ENCODE results near the gene DNAJB1.
"Not testable (repeated sequence)": the region's sequence is repeated elsewhere in the genome, so short reads cannot be mapped to it uniquely, and the experiment has no call there.

Gene DNAJB1

DNA sequence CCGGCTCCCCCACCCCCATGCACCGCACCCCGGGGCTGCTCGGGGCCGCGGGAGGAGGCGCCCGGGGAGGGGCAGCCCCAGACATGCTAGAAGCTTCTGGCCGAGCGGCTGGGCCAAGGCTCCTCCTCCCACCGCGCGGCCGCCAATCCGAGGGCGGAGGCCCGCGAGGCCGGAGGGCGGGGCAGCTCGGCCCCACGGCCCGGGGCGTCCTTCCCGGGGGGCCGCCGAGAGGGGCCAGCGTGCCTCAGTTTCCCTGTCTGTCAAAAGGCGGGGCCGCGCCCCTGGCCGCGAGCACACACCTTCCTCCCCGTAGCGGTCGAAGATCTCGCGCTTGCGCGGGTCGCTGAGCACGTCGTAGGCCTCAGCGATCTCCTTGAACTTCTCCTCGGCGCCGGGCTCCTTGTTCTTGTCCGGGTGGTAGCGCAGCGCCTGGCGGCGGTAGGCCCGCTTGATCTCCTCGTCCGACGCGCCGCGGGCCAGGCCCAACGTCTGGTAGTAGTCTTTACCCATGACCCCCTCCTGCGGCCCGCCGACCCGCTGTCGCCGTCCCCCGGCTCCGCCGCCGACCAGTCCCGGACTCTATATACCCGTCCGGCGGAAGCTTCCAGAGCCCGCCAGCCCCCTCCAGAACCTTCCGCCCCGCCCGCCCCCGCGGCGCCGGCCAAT is at the start of gene DNAJB1:
DNAJB1 (minus strand) TSS at position 558 of the 666 bp plus-strand sequence; CDS start at position 510, 48 bp downstream.
- no peak for FAIRE-seq

DNA sequence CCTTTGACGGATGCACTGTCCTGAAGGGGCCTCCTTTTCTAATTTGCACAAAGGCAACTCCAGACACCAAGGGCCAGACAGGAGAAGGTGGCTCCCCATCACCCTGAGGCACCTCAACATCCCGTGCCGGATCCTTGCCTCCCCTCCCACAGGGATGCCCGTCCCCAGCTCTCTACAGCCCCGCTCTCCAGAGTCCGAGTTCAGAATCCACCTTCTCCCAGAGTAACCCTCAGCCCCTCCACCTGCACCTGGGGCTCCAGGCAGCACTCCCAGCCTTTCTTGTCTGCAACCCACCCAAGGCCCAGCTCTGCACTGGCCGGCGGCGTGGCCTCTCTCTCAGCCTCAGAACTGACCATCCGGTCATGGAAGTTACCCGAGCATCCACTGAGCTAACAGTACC is 48.9 kb upstream of the DNAJB1 start:
- no peak for FAIRE-seq

DNA sequence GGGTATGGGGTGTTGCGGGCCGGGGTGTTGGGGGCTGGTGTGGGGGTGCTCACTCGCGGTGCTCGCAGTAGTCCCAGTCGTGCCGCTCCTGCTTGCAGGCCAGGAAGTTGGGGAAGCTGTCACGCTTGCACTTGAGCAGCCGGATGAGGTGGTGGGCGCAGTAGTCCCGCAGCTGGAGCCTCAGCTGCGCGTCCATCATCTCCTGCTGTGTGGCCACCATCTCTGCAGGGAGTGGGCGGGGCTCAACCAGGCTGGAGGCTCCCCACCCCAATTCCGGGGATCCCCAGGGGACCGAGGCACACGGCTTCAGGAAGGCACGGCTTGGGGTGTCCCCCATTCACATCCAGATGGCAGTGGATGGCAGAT is 48.5 kb upstream of the DNAJB1 start:
- FAIRE-seq = no peak

DNA sequence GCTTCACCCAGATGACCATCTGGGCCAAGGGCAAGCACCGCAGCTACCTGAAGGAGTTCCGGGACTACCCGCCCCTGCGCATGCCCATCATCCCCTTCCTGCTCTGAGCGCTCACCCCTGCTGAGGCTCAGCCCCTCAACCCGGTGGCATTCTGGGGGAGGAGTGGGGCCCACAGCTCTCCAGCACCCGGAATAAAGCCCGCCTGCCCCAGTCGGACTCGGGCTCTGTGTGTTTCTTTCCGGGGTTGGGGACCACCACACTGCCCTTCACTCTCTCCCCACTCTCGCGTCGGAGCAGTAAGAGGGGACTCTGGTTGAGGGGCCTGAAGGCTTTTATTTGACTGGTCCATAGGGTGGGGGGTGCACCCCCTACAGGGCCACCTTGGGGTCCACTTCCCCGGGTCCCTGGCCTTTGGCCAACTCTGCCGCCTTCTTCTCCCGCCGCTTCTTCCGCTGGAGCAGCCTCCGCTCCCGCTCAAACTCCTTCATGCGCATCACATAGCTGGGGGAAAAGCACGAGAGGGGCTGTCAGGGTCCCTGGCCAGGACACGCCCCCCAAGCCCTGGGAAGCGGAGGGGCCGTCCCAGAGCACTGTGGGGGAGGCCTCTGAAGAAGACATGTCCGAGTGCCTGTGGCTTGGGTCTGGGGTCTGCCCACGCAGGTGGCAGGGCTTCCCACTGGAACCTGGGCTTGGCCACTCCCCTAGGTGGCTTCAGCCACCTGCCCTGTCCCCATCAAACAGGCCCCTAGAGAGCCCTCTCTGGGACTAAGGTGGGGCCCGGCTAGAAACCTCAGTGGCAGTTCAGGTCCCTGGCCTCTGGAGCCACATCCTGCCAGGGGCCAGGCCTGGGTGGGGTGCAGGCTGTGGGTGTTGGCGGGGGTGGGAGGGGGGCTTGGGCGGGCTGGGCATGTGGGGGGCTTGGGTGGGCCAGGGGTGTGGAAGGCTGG is 47.8 kb upstream of the DNAJB1 start:
- FAIRE-seq = no peak

DNA sequence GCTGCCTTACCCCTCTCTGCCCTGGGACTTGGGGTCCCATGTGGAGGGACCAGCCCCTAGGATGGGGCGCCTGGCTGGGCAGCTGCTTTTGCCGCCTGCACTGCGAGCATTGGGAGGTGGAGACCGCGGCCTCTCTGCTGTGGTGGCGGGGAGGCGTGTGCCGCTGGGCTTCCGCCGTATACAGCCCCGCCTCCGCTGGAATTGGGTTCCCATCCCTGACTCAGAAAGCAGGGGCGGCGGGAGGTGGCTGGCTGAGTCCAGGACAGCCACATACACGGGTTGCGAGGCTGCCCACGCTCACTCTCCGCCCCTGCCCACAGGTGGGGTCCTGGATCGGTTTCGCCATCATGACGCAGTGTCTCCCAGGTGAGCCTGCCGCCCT is 47.1 kb upstream of the DNAJB1 start:
- no peak for FAIRE-seq

DNA sequence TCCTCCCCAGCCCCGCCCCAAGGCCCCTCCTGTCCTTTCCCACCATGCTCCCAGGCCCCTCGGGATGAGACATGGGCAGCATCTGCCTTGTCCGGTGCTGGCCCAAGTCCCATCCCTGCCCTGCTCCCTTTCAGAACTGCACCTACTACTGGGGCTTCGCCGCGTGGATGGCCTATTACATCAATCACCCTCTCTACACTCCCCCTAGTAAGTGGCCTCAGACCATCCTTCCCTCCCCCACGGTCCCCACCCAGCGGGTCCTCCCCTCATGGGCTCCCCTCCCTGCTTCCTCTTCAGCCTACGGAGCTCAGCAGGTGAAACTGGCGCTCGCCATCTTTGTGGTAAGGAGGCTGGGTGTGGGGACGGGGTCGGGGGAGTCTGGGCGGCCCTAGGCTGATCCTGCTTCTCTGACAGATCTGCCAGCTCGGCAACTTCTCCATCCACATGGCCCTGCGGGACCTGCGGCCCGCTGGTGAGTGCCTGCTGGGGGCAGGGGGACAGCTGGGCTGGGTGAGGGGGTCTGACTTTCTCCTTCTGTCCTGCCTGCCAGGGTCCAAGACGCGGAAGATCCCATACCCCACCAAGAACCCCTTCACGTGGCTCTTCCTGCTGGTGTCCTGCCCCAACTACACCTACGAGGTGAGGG is 46.6 kb upstream of the DNAJB1 start:
- FAIRE-seq = not testable (repeated sequence)

DNA sequence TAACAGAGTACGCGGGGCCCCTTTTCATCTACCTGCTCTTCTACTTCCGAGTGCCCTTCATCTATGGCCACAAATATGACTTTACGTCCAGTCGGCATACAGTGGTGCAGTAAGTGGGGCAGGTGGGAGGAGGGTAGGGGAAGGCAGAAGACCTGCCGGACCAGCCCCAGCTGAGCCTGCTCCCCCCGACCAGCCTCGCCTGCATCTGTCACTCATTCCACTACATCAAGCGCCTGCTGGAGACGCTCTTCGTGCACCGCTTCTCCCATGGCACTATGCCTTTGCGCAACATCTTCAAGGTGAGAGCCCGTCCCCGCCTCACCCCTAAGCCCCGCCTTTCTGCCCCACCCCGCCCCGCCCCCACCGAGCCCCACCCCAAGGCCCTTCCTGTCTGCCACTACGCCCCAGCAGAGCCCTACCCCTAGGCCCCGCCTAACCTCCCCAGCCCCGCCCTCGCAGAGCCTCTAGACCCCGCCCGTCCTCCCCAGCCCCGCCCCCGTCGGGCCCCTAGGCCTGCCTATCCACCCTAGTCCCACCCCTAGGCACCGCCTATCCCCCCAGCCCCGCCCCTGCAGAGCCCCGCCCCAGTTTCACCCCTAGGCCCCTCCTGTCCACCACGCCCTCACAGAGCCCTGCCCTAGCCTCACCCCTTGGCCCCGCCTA is 45.9 kb upstream of the DNAJB1 start:
- FAIRE-seq = no peak

DNA sequence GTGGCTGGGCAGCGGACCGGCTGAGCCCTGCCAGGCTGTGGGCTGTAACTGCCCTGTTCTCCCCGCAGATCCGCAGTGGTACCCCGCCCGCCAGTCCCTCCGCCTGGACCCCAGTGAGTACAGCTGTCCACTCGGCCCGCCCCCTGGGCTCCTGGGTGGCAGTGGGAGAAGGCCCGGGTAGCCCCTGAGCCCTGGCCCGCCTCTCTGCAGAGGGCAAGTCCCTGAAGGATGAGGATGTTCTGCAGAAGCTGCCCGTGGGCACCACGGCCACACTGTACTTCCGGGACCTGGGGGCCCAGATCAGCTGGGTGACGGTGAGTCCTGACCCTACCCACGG is 45.4 kb upstream of the DNAJB1 start:
- FAIRE-seq = no peak

DNA sequence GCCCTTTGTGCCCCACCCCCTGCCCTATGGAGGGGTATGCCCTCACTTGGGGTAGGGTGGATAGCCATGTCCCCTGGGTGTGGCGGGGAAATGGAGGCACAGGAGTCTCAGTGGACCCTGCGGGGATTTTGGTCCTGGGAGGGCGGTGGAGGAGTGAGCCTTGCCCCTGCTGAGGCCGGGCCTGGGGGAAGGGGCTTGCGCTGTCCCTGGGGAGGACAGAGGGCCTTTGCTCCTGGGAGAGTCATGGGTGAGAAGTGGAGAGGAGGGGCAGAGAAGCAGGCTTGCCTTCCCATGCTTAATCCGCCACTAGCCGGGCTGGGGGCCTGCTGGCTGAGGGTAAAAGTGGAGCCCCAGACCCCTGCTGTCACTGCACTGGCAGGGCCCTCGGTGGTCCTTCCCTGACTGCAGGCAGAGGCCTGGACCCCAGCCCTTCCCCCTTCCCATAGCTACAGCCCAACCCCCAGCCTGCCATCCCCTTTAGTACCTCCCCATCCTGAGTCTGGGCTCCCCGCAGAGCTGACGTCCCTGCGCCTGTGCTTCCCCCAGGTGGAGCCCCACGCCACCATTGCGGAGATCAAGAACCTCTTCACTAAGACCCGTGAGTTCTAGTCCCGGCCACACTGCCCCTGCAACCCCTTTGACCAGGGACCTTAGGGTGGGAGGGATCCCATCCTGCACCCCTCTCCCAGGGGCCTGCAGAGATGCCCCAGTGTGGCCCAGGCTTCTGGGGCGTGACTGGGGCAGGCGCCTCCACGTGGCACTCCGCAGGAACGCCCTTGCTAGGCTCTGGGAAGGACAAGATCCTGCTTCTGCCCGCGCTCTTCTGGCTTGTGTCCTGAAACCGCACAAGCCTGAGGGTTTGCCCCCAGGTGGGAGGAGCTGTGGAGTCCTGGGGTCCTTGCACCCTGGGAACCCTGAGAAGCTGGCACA is 44.7 kb upstream of the DNAJB1 start:
- FAIRE-seq = no peak

DNA sequence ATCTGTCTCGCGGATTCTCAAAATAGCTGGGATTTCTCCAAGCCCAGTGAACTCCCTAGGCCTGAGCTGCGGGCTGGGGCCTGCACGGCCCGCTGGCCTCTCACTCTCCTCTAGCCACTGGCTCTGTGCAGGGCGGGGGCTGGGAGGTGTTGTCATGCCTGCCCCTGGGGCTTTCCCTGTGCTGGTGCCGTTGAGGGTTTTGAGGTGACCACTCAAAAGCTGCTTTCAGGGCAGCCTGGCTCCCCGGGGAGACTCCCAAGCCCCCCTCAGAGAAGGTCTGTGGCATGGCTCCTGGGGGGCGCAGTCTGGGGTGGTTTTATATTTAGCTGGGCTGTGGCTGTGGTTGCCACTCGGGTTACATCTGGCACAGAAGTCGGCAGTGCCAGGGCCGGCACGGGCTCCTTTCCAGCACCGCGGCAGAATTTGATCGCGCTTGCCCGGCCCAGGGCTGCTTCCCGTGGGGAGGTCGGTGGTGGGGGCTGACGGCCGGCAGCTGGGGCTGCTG is 43.7 kb upstream of the DNAJB1 start:
- FAIRE-seq = no peak

DNA sequence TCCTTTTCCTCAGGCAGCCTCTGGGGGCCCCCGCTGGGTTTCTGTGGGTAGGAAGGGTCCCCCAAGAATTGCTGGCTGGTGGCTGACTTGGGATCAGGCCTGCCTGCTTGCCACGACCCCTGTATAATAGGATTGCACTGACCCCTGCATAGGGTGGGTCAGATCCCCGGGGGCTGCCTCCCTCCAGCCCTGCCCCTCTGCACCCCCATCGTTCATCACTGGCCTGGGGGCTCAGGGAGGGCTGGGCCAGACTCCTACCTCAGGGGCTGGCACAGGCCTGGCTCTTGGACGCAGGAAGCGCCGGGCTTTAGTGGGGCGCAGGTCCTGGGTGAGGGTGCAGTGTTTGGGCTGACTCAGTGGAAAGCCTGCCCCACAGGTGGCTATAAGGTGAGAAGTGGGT is 43.1 kb upstream of the DNAJB1 start:
- no peak for FAIRE-seq

DNA sequence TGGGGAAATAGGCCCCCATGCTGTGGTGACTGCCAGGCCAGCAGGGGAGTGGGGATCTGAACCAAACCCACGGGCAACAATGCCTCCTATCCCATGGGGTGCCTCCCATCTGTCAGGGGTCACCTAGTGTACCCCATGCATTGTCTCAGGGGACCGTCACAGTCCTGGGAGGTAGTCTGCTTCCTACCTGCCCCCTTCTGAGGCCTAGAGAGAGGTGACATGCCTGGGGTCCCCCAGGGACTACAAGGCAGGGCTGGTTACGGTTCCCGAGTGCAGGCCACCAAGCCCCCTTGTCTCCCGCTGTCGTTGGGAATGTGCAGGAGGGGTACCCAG is 42.5 kb upstream of the DNAJB1 start:
- FAIRE-seq = no peak

DNA sequence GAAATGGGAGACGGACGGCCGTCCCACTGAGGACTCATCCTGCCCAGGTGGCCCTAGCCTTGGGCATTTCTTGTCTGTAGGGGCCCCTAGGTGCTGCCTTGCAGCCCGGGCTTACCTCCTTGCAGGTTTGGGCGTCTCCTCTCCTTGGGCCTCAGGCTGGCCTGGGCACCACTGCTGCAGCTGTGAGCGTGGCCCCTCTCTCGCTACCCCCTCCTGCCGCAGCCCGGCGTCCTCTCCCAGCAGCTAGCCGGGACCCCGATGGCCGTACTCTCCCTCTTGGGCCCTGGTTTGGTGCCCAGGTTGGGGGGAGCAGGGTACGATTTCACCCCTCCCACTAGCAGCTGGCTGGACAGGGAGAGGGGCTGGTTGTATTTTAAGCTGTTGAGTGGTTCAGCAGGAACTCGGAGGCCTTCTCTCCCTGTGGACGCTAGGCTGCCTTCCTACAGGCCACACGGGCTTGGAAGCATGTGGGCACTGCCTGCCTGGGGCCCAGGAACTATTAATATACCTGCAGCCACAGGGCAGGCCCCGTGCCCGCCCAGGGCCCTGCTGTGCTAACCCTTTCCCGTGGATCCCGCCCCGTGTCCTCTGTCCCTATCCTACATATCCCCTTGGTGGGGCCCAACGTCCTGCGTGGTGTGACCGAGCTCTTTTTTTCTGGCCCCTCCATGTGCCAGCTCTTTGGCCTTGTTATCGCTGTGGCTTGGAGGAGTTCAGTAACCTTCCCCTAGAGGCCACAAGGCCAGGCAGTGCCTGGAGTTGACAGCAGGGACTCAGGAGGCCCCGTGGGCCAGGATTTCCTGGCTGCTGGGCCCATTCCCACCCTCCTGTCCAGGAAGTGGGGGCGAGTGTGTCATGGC is 41.9 kb upstream of the DNAJB1 start:
- no peak for FAIRE-seq

DNA sequence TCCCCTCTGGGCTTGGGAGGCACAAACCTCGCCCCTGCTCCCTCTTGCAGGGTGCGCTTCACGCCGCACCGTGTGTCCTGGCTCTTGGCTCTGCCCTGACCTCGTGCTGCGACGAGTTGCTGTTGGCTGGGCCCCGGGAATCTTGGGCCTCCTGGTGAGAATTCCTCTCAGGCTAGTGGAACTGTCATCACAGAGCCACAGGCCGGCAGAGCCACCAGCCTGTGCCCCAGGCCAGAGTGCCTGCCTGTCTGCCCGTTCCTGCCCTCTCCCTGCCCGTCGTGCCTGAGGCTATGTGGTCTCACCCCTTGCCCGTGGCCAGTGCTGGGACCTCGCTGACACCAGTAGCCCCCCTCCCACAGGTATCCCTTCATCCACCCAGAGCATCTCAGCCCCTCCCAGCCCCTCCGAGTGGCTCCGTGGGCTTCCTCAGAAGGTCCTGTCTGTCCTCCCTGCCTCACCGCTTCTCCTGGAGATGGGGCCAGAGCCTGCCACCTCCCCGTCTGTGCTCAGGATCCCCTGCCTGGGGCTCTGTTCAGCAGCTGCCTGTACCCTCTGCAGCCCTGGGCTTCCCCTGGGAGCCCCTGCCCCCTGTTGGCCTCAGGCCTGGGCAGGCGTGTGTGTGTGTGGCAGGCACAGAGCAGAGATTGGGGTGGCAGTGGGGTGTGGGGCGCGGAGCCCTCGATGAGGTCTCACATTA is 40.3 kb upstream of the DNAJB1 start:
- no peak for FAIRE-seq

DNA sequence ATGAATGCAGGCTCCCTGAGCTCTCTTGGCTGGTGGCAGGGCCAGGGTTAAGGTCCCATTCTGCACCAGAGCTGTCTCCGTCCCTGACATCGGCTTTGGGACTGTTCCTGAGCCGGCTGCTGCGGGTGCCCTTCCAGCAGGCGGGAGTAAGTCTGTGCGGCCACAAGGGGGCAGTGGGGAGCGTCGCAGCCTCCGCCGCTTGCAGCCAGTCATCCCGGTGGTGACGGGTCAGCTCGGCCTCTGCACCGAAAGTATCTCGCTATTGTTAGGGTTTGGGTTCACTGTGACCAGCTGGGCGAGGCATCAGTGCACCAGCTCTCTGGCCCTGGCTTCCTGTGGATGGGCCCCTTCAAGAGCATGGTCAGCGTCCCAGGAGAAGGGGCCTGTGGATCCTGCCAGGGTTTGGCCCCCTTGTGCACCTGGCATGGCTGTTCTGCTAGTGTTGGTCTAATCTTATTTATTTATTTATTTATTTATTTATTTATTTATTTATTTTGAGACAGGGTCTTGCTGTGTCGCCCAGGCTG is 38.5 kb upstream of the DNAJB1 start:
- FAIRE-seq = peak; percentile 72

DNA sequence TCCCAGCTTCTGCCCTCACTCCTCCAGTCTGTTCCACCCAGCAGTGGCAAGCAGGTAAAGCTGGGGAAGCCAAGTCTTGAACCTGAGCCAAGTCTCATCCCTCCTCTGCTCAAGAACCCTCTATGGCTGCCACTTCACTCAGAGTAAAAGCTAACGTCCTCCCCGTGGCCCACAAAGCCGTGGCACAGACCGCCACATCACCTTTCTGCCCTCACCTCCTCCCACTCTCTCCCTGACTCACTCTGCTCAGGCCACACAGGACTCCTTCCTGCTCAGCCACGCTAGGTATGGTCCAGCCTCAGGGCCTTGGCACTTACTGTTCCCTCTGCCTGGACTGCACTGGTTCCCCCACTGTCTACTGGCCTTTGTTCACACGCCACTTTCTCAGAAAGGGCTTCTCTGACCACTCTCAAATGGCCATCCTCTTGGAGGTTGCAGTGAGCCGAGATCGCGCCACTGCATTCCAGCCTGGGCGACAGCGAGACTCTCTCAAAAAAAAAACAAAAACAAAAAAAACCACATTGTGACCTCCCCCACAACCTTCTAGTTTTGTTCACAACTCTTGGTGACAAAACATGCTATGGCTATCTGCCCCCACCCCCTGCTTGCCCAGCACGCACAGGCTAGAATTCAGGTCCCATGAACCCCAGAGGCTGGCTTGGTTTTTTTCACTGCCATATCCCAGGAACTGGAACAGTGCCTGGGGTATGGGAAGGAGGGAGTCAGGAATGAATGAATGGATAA is 37.9 kb upstream of the DNAJB1 start:
- FAIRE-seq = no peak

DNA sequence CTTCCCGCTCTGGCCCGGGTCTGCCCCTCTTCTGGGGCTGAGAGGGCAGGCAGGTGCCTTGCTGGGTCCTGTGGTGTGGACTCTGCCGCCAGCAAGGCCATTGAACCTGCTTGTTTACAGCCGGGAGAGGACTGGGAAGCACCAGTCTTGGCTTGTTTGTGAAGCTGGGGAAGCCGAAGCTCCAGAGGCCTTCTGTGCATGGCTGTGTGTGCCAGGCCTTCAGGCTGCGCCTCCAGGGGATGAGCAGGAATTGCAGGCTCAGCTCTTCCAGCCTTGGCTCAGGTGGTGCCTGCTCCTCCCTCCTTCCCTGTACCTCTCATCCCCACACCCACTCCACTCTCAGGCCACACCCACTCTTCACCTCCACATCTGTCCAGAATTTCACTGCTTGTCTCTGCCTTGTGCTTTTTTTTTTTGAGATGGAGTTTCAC is 36.2 kb upstream of the DNAJB1 start:
- no peak for FAIRE-seq

DNA sequence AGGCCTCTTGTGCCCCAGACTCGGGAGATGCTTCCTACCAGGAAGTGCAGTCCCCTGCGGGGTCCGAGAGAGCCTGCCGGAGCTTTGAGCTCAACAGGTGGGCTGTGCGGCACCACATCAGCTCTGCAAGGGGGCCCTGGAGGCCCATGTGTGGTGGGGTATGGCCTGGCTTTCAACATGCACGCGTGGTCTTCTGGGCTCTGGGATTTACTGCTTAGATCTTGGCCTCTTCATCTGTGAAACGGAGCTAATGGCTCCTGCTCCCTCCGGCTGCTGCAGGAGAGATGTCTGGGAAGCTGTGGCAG is 35.7 kb upstream of the DNAJB1 start:
- FAIRE-seq = no peak

DNA sequence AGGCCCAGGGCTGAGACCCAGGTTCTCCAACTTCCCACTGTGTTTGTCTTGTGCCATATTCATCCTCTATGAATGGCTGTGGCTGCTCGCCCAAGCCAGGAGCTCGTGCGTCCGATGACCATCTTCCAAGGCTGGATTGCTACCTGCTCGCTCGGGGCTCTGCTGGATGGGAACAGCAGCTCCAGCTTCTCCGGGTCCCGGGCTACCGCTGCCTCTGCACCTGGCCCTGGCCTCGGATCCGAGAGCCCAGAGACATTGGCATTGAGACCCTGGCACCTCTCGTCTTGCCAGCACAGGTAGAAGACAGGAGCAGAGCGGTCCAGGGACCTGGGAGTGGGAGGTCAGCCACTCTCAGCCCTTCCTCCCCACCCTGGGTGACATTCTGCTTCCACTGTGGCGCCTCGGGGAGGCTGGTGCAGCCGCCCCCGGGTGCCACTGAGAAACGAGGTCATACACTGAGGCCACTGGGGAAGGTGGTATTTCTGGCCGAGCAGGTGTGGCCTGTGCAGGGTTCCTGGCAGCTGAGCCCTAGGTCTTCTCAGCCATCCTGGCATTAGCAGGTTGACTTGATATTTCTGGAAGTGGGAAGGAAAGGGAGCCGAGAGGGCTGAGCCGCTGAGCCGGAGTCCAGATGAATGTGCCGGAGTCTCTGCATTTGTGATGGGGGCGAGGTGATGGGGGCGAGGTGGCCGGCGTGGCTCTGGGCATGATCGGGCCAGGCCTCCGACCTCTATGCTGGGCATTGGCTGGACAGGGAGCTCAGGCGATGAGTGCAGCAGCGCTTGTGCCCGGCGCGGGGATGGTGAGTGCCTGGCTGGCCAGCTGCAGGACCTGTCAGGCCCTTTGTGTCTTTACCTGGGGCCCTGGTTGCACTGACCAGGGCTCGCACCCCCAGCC is 35.1 kb upstream of the DNAJB1 start:
- FAIRE-seq = no peak
